Kidney capillary endothelial cell (primary cell): ENCODE data around the gene STMN1.
"Not testable (repeated sequence)": the region's sequence is repeated elsewhere in the genome, so short reads cannot be mapped to it uniquely, and the experiment has no call there.

Source experiments
- DNase-seq: peaks from one replicate; pipeline ENCODE4 v3.0.0-alpha.2; 2018; ENCODE audit warnings: low spot score

The STMN1 gene

DNA sequence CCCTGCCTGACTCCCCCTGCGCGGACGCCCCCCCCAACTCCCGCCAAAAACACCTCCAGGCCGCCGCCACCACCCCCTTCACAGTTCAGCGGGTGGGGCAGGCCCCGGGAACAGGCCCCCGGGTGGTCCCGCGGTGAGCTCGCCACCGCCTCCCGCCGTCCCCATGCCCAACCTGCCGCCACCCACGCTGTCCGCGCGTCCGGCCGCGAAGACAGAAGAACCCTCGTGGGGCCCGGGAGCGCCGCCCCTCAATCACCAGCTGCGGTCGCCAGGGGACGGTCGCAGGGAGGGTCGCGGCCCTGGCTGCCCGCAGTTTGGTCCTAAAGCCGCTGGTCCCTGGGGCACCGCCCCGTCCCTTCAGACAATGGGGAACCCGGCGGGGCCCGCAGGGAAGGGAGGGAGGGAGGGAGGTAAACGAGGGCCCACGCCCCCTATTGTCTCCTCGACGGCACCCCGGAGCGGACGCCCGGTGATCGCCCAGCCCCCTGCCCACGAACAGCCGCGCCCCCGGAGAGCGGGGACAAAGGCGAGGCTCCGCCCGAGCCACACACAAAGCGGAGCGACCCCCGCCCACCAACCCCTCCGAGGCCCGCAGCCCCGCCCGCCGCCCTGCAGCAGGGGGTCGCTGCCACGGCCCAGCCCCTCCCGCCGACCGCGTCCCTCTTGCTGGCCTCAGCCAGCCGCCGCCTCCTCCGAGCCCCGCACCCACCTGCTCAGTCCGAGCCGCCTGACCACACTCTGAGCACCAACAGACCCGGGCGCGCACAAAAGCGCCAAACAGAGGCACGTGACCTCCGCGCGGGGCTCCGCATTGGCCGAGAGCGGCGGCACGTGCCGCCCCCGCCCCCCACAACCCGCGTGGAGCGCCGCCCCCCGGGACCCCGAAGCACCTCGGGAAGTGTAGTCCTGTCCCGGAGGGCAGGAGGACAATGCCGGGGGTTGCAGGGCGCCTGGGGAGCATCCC is at the start of gene STMN1:
STMN1 (minus strand) TSS at position 740 of the 964 bp plus-strand sequence. CDS start 1,743 bp downstream, outside the sequence.
- peak; percentile 84 for DNase-seq

GRCh38 chr1:25955553-25955952 is 49.3 kb upstream of the STMN1 start:
- DNase-seq = no peak

DNA sequence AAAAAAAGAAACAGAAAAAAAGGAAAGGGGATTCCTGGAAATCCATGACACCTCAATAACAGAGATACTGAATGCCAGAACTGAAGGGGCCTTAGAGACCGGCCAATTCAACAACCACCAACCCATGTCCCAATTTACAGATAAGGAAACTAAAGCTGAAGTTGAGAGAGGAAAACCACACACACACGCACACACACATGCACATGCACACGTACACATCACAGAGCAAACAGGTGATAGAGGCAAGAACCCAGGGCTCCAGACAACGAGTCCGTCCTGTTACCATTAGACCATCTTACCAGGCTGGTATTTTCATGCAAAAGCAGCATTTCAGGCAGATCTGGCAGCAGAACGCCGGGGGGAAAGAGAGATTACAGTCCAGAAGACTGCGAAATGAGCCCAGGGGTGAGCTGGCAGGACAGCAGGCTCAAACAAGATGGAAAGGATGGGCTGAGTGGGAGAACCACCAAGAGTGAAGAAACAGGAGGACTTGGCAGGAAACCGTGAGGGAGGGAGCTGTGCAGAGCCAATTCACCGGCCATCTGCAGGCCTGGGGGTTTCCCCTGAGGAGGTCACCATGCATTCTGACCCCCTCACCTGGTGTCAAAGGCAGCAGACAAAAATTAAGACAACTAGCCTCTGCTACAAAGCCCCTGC is 48.2 kb upstream of the STMN1 start:
- DNase-seq = no peak

- DNase-seq = no peak
Measured at GRCh38 chr1:25952841-25953401, 46.7 kb upstream of the STMN1 start.

- no peak for DNase-seq
Measured at GRCh38 chr1:25948641-25949040, 42.4 kb upstream of the STMN1 start.

DNA sequence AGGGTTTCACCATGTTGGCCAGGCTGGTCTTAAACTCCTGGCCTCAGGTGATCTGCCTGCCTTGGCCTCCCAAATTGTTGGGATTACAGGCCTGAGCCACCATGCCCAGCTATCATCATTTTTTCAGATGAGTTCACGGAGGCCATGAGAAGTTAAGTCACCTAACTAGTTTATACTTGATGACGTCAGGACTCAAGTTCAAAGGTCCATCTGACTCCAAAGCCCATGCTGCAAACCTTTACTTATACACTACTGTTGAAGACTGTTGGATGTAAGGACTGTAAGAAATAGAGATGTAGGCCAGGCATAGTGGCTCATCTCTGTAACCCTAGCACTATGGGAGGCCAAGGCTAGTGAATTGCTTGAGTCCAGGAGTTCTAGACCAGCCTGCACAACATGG is 40.8 kb upstream of the STMN1 start:
- DNase-seq = no peak

GRCh38 chr1:25945761-25946160 is 39.5 kb upstream of the STMN1 start:
- no peak for DNase-seq

- DNase-seq = peak; percentile 27
Measured at GRCh38 chr1:25944986-25945385, 38.8 kb upstream of the STMN1 start.

DNA sequence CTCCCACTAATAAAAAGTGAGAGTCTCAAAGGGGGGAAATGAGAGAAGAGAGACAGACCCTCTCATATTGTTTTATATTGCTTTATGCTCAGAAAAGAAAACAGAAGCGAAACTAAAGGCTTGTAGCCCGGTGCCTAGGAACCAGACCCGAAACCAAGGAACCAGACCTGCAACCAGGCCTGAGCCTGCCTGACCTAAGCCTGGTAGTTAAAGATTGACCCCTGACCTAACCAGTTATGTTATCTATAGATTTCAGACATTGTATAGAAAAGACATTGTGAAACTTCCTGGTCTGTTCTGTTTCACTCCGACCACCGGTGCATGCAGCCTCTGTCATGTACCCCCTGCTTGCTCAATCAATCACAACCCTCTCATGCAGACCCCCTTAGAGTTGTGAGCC is 37.3 kb upstream of the STMN1 start:
- DNase-seq = not testable (repeated sequence)

DNA sequence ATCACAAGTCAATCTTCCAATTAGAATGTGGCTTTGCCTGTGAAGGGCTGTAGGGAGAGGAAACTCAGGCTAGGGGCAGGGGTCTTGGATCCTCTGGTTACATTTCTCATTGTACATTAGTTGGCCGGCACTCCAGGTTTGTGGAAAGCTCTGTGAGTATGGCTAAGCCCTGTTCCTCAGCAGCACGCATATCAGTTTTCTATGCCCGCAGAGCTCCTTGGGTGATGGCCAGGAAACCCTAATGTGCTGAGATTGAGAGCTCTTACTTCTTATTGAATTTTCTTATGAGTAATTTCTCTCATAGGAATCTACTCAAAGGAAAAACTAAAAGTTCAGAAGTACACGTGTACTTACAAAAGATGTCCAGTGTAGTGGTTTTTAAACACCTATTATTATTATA is 30.7 kb upstream of the STMN1 start:
- DNase-seq = no peak

- DNase-seq = no peak
Measured at GRCh38 chr1:25933479-25934365, 27.5 kb upstream of the STMN1 start.

DNA sequence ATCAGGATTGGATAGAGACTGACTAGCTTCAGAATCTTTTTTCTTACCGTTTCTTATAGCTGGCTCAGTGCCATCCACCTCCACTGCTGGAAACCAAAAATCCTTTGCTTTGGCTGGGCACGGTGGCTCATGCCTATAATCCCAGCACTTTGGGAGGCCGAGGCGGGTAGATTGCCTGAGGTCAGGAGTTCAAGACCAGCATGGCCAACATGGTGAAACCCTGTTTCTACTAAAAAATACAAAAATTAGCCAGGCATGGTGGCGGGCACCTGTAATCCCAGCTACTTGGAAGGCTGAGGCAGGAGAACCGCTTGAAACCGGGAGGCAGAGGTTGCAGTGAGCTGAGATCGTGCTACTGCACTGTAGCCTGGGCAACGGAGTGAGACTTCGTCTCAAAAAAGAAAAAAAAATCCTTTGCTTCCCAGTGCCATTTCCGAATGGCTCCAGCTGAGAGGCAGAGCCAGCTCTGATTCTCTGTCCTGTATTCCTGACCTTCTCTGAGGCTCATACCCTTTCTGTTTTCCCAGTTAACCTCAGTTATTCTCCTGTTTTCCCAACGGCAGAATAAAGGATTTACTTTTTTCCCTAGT is 26.7 kb upstream of the STMN1 start:
- DNase-seq = not testable (repeated sequence)

DNA sequence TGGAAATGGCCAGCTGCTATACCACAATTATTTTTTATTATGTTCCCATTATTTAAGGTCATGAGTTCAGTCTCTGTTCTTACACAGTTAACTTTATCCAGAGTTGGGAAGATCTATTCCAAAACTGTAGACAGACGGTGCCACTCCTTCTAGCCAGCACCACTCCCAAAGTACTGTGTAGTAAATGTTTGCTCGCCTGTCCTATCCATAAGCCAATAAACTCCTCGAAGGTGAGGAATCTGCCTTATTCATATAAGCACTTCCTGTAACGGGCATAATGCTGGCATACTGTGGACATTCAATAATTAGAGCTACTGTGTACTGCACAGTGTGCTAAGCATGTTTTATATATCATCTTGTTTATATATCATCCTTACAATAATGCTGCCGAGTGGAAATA is 26.1 kb upstream of the STMN1 start:
- no peak for DNase-seq

- DNase-seq = no peak
Measured at GRCh38 chr1:25929016-25929415, 22.8 kb upstream of the STMN1 start.

DNA sequence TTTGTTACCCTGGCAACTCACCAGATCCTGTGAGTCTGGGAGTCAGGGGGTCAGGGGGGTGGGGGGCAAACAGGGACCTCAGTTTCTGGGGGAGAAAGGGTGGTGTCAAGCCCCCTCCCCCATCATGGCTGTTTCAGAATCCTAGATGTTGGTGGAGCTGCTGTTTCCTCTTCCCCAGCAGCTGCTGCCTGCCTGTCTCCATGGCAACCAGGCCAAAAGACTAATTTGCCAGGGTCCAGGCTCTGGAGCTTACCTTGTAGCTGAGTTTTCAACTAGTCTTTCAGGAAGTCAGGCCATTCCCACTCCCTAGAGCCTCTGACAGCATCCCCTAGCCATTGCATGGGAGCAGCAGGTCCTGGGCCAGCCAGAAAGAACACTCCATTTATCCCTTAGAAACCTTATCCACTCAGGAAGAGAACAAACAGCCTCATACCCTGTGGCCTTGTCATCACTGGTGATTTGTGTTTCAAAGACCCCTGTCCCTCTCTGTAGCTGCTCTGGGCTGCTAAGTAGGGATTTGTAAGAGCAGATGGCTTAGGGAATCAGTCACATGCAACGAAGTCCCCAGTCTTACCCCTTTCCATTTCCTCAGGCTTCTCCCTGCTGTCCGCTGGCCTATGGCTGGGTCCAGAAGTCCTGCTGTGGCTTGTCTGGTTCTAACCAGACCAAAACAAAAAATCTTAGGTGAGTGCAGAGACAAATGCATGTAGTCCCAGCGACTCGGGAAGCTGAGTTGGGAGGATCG is 21.5 kb upstream of the STMN1 start:
- DNase-seq = no peak

- no peak for DNase-seq
Measured at GRCh38 chr1:25926731-25927496, 20.7 kb upstream of the STMN1 start.

- DNase-seq = no peak
Measured at GRCh38 chr1:25924454-25924853, 18.2 kb upstream of the STMN1 start.

GRCh38 chr1:25922971-25923552 is 16.8 kb upstream of the STMN1 start:
- peak; percentile 31 for DNase-seq
